ENCODE results near the gene RAPGEF1.

Gene RAPGEF1

GRCh38 chr9:131587331-131587730 is 152.5 kb downstream of the RAPGEF1 start:
- DNase-seq (ENCODE audit: low read depth) = no peak

GRCh38 chr9:131585375-131585774 is 154.5 kb downstream of the RAPGEF1 start:
- no peak for DNase-seq (ENCODE audit: low read depth)

- no peak for DNase-seq (ENCODE audit: low read depth)
Observed at GRCh38 chr9:131584858-131585257, 155.0 kb downstream of the RAPGEF1 start.

- DNase-seq (ENCODE audit: low read depth) = no peak
Observed at GRCh38 chr9:131583836-131584555, 155.9 kb downstream of the RAPGEF1 start.

GRCh38 chr9:131583337-131583645 is 156.6 kb downstream of the RAPGEF1 start:
- DNase-seq (ENCODE audit: low read depth) = no peak

- DNase-seq (ENCODE audit: low read depth) = no peak
Observed at GRCh38 chr9:131582466-131583336, 157.2 kb downstream of the RAPGEF1 start.

GRCh38 chr9:131582056-131582455 is 157.8 kb downstream of the RAPGEF1 start:
- no peak for DNase-seq (ENCODE audit: low read depth)

- DNase-seq (ENCODE audit: low read depth) = no peak
Observed at GRCh38 chr9:131580358-131580757, 159.5 kb downstream of the RAPGEF1 start.

- no peak for DNase-seq (ENCODE audit: low read depth)
Observed at GRCh38 chr9:131579789-131580211, 160.1 kb downstream of the RAPGEF1 start.

GRCh38 chr9:131578731-131579504 is 161.0 kb downstream of the RAPGEF1 start:
- DNase-seq (ENCODE audit: low read depth) = no peak

- DNase-seq (ENCODE audit: low read depth) = no peak
Observed at GRCh38 chr9:131578021-131578420, 161.9 kb downstream of the RAPGEF1 start.

- no peak for DNase-seq (ENCODE audit: low read depth)
Observed at GRCh38 chr9:131577005-131578000, 162.6 kb downstream of the RAPGEF1 start.

GRCh38 chr9:131575946-131576853 is 163.7 kb downstream of the RAPGEF1 start:
- DNase-seq (ENCODE audit: low read depth) = no peak

GRCh38 chr9:131574730-131575640 is 164.9 kb downstream of the RAPGEF1 start:
- no peak for DNase-seq (ENCODE audit: low read depth)

GRCh38 chr9:131567910-131568309 is 172.0 kb downstream of the RAPGEF1 start:
- DNase-seq (ENCODE audit: low read depth) = no peak

- no peak for DNase-seq (ENCODE audit: low read depth)
Observed at GRCh38 chr9:131566158-131566557, 173.7 kb downstream of the RAPGEF1 start.

GRCh38 chr9:131565369-131565768 is 174.5 kb downstream of the RAPGEF1 start:
- no peak for DNase-seq (ENCODE audit: low read depth)

GRCh38 chr9:131562032-131562959 is 177.6 kb downstream of the RAPGEF1 start:
- DNase-seq (ENCODE audit: low read depth) = no peak

All from stimulated activated CD8-positive, alpha-beta memory T cell treated with anti-CD3 and anti-CD28 coated beads, Interleukin-7, amount 100 ng/mL, for 24 hours (primary cell).